Measurements from ENCODE around the gene LUZP1.

- TF ChIP-seq POLR2AphosphoS5 (IDR thresholded peaks at IDR 0.05; ENCODE audit: insufficient read depth, low read depth, low read length) (no peak), CTCF (IDR thresholded peaks at IDR 0.05; ENCODE audit: extremely low read depth in 1 of 2, insufficient read depth in 1 of 2, low read depth in 1 of 2, low read length in 2 of 2) (no peak), POLR2A (IDR thresholded peaks at IDR 0.05; ENCODE audit: low read depth, low read length) (no peak), EZH2 (IDR thresholded peaks at IDR 0.05; ENCODE audit: borderline replicate concordance, low read depth, low read length, severe bottlenecking) (no peak), FOS (IDR thresholded peaks at IDR 0.05; ENCODE audit: borderline replicate concordance, insufficient read depth, low read length) (no peak), MAX (IDR thresholded peaks at IDR 0.05; ENCODE audit: insufficient read depth, insufficient read length) (no peak), GATA2 (IDR thresholded peaks at IDR 0.05; ENCODE audit: insufficient read depth, insufficient read length, low read depth, low read length) (no peak), MYC (IDR thresholded peaks at IDR 0.05; ENCODE audit: low read depth, low read length) (no peak)
Observed at GRCh38 chr1:23069675-23070074, 99.0 kb downstream of the LUZP1 start.
